ENCODE measurements around the gene NRM. TPM values are rescaled to one million over a fixed set of nuclear protein-coding genes. Genes with fewer than 3 reads are reported as not detected.
"Not testable (repeated sequence)": the region's sequence is repeated elsewhere in the genome, so short reads cannot be mapped to it uniquely, and the experiment has no call there.

NRM gene
- total RNA-seq, 2 experiments from 2014 or later: 25.8 to 36.4 TPM

DNA sequence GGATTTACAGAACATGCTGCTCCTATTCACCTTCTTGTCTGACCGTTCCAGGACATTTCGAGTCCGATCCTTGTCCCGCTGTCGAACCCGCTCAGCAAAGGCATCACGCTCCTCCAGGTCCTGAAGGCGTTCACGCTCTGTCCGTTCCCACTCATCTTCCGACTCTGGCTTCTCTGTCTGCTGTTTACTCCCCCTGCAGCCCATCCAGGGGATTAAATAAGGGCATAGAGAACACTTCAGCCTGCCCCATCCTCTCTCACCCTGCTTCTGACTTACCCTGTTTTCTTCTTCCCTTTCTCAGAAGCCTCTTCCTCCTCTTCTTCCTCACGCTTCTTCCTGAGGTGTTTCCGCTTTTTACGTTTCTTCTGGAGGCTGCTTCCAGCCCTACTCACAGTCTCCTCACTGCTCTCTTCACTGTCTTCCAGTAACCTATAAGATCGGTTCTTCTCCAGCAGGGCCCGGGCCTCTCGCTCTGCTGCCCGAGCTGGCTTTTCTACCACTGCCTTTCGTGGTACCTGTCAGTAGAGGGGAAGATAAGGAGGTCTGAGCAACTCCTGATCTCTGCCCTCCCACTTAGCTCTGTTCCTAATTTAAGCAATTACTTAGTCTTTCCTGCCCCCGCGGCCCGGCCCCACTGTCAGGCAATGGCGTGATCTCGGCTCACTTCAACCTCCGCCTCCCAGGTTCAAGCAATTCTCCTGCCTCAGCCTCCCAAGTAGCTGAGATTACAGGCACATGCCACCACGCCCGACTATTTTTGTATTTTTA is 19.8 kb downstream of the NRM start:
- POLR2A ChIA-PET: no interaction called here
- Mint-ChIP-seq H3K27me3 (no peaks in the 10 kb centered on the region), H3K36me3 (ENCODE audit: low read depth) (peaks cover 24% of the 10 kb centered on the region)

DNA sequence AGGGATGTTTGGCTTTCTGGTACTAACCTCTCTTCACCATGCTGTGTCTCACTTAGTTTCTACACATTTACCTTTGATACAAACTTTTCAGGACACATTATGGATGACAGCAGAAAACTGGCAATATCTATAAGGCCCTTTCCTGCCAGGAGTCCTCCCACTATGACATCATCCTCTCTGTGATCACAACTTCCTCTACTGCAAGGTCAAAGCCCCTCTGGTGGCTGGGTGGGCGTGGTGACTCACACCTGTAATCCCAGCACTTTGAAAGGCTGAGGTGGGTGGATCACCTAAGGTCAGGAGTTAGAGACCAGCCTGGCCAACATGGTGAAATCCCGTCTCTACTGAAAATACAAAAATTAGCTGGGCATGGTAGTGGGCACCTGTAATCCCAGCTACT is 24.5 kb downstream of the NRM start:
- intact Hi-C loops (cut with DNase I, micrococcal nuclease); H3K9me3 Mint-ChIP-seq (ENCODE audit: low read depth); H3K4me3 Mint-ChIP-seq; POLR2A ChIA-PET; H3K27me3 Mint-ChIP-seq: not testable (repeated sequence)
- peaks cover 23% of the 10 kb centered on the region for H3K4me1 Mint-ChIP-seq
- ATAC-seq (peak; percentile 90), DNase-seq (peak; percentile 75)
- CTCF ChIA-PET: interaction anchor here (0.7 to 1.4 kb wide), 4 partner anchors 18 to 251 kb away, joined by 3 read pairs; partner anchors contain the start of gene C6orf136
- peaks cover 53% of the 10 kb centered on the region for H3K36me3 Mint-ChIP-seq (ENCODE audit: low read depth)
- peak overlapping the region; percentile 71 for H3K27ac Mint-ChIP-seq

More for the DNA sequence above, 19.8 kb downstream of the NRM start:
- peak overlapping the region; percentile 38 for H3K27ac Mint-ChIP-seq
- H3K9me3 Mint-ChIP-seq (ENCODE audit: low read depth): no peaks in the 10 kb centered on the region
- ATAC-seq (no peak), DNase-seq (no peak)
- peak overlapping the region; percentile 82 for H3K4me3 Mint-ChIP-seq
- H3K4me1 Mint-ChIP-seq: peaks cover 33% of the 10 kb centered on the region
- intact Hi-C loops (cut with DNase I, micrococcal nuclease): no loop called here
- CTCF ChIA-PET: interaction anchor here (0.7 to 2.2 kb wide), 6 partner anchors 25 to 278 kb away, joined by 3 to 8 read pairs (median 4); partner anchors contain the start of genes ATAT1 and C6orf136

DNA sequence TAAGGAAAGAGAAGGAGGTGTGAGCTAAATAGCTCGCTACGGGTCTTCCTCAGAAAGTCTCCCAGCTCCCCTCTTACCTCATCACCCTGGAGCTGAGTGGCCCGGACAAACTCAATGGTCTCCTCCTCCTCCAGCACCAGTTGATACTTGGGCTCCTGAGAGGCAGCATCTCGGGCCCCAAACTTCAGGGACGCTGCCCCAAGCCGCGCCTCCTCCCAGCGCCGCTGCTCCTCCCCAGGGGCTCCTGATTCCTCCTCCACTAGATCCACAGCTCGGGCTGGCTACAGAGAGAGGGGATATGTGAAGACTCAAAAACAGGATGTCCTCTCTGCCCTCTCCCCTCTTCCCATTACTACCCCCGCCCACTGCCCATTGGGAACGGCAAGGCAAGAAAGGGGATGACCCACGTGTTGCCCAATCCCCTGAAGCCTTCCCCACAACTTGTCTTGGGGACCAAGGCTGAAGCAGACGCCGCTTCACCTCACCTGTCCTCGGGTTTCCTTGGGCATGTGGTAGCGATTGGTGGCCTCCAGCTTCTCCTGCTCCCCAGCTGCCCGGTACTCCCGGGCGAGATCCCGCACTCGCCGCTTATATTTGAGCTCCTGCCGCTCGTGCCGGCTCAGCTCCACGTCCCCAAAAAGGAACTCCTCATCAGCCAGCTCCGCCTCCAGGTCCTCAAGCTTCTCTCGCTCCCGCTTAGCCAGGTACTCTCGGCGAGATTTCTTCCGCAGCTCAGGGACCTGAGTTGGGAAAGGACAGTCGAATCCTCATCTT is 25.6 kb downstream of the NRM start:
- H3K4me3 Mint-ChIP-seq: no peak overlapping the region
- POLR2A ChIA-PET: interaction anchor here (0.6 kb wide), 1 partner anchor 14 kb away, joined by 3 read pairs; no protein-coding TSS in a partner anchor
- DNase-seq (no peak), ATAC-seq (no peak)
- intact Hi-C loops (cut with DNase I, micrococcal nuclease): no loop called here
- peaks cover 14% of the 10 kb centered on the region for H3K4me1 Mint-ChIP-seq
- H3K27me3 Mint-ChIP-seq: no peaks in the 10 kb centered on the region
- H3K9me3 Mint-ChIP-seq (ENCODE audit: low read depth): no peaks in the 10 kb centered on the region
- H3K36me3 Mint-ChIP-seq (ENCODE audit: low read depth): peaks cover 50% of the 10 kb centered on the region
- H3K27ac Mint-ChIP-seq: no peak overlapping the region
- CTCF ChIA-PET: interaction anchor here (0.9 to 1.1 kb wide), 2 partner anchors 19 to 66 kb away, joined by 3 to 4 read pairs; partner anchors contain the start of gene C6orf136

GRCh38 chr6:30657922-30658321 is 32.9 kb downstream of the NRM start:
- peak overlapping the region; percentile 8 for H3K27ac Mint-ChIP-seq

DNA sequence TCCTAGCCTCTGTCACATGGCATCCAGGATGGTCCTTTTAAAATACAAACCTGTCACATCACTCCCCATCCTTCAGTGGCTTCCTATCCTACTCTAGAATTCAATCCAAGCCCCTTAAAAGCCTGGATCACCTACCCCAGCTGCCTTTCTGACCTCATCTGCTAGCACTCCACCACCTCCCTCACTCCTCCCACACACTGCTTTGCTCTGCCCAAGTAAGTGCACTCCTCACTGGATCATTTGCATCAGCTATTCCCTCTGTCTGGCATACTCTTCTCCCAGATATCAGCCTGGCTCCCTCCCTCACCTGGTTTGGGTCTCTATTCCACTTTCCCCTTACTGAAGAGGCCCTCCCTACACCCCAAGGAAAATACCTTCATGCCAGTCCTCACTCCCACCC is 33.3 kb downstream of the NRM start:
- CTCF ChIA-PET: no interaction called here
- intact Hi-C loops (cut with DNase I, micrococcal nuclease): no loop called here
- POLR2A ChIA-PET: no interaction called here
- no peaks in the 10 kb centered on the region for H3K4me1 Mint-ChIP-seq
- no peak for ATAC-seq
- peaks cover 50% of the 10 kb centered on the region for H3K36me3 Mint-ChIP-seq (ENCODE audit: low read depth)
- no peak overlapping the region for H3K4me3 Mint-ChIP-seq
- DNase-seq: no peak
- H3K27ac Mint-ChIP-seq: peak overlapping the region; percentile 8
- H3K9me3 Mint-ChIP-seq (ENCODE audit: low read depth): no peaks in the 10 kb centered on the region
- no peaks in the 10 kb centered on the region for H3K27me3 Mint-ChIP-seq

More at GRCh38 chr6:30657922-30658321, 32.9 kb downstream of the NRM start:
- H3K36me3 Mint-ChIP-seq (ENCODE audit: low read depth): peaks cover 52% of the 10 kb centered on the region
- ATAC-seq; H3K4me1 Mint-ChIP-seq; H3K4me3 Mint-ChIP-seq; H3K9me3 Mint-ChIP-seq (ENCODE audit: low read depth); H3K27me3 Mint-ChIP-seq; POLR2A ChIA-PET; intact Hi-C loops (cut with DNase I, micrococcal nuclease); DNase-seq: not testable (repeated sequence)
- CTCF ChIA-PET: interaction anchor here (0.6 kb wide), 1 partner anchor 65 kb away, joined by 3 read pairs; no protein-coding TSS in a partner anchor

GRCh38 chr6:30656513-30656912 is 34.3 kb downstream of the NRM start:
- no peak overlapping the region for H3K27ac Mint-ChIP-seq
- CTCF ChIA-PET: interaction anchor here (0.6 kb wide), 1 partner anchor 60 kb away, joined by 3 read pairs; no protein-coding TSS in a partner anchor
- DNase-seq (no peak), ATAC-seq (no peak)
- no peaks in the 10 kb centered on the region for H3K27me3 Mint-ChIP-seq
- intact Hi-C loops (cut with DNase I, micrococcal nuclease): no loop called here
- no peak overlapping the region for H3K4me3 Mint-ChIP-seq
- H3K36me3 Mint-ChIP-seq (ENCODE audit: low read depth): peaks cover 47% of the 10 kb centered on the region
- no peaks in the 10 kb centered on the region for H3K9me3 Mint-ChIP-seq (ENCODE audit: low read depth)
- H3K4me1 Mint-ChIP-seq: no peaks in the 10 kb centered on the region
- POLR2A ChIA-PET: no interaction called here

GRCh38 chr6:30655743-30656094 is 35.1 kb downstream of the NRM start:
- H3K4me3 Mint-ChIP-seq: no peak overlapping the region
- intact Hi-C loops (cut with DNase I, micrococcal nuclease): no loop called here
- ATAC-seq (no peak), DNase-seq (no peak)
- H3K27ac Mint-ChIP-seq: no peak overlapping the region
- CTCF ChIA-PET: interaction anchor here (0.6 to 0.9 kb wide), 2 partner anchors 16 to 67 kb away, joined by 3 read pairs; no protein-coding TSS in a partner anchor
- H3K36me3 Mint-ChIP-seq (ENCODE audit: low read depth): peaks cover 49% of the 10 kb centered on the region
- no peaks in the 10 kb centered on the region for H3K27me3 Mint-ChIP-seq
- no peaks in the 10 kb centered on the region for H3K9me3 Mint-ChIP-seq (ENCODE audit: low read depth)
- no peaks in the 10 kb centered on the region for H3K4me1 Mint-ChIP-seq
- POLR2A ChIA-PET: no interaction called here

DNA sequence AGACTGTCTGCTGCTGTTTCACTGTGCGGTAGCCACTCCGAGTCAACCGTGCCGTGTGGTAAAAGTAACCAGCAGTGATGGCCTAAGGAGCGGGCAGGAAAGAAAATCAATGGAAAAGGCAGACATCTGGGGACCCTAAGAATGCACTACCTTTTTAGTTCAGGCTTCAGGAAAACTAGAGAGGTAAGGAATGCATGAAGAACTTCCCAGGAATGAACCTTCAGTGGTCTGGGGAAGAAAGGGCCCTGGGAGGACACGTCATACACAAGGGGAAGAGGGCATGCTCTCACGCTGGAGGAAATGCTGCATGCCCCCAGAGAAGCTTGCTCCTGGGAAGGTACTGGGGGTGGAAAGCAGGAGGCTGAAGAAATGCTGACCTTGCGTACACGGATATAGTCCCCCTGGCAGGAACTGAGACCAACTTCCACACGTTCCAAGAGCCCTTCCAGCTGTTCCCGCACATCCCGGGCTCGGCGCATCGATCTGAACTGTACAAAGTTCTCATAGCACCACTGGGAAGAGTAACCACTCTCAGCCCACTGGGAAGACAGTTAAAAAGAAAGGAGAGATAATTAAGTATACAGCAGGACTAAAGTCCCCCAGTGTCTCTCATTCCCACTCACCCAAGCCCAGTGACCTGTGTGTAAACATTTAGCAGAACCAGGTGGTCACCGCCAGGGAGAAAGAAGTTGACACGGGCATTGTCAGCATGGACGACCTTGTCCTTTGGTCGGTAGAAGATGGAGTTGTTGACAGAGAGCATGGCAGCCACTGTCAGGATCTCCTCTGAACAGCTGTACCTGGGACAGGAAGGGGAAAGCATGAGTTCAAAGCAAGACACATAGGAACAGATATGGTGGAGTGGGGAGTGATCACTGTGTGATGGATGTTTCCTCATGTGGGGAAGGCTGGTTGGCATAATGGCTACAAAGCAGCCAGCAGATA is 35.7 kb downstream of the NRM start:
- no peak overlapping the region for H3K4me3 Mint-ChIP-seq
- POLR2A ChIA-PET: interaction anchor here (0.7 kb wide), 1 partner anchor 38 kb away, joined by 6 read pairs; no protein-coding TSS in a partner anchor
- H3K4me1 Mint-ChIP-seq: no peaks in the 10 kb centered on the region
- no peak overlapping the region for H3K27ac Mint-ChIP-seq
- ATAC-seq (no peak), DNase-seq (no peak)
- intact Hi-C loops (cut with DNase I, micrococcal nuclease): no loop called here
- H3K36me3 Mint-ChIP-seq (ENCODE audit: low read depth): peaks cover 47% of the 10 kb centered on the region
- no peaks in the 10 kb centered on the region for H3K27me3 Mint-ChIP-seq
- no peaks in the 10 kb centered on the region for H3K9me3 Mint-ChIP-seq (ENCODE audit: low read depth)
- CTCF ChIA-PET: interaction anchor here (0.6 to 0.9 kb wide), 4 partner anchors 68 to 523 kb away, joined by 3 read pairs; no protein-coding TSS in a partner anchor

DNA sequence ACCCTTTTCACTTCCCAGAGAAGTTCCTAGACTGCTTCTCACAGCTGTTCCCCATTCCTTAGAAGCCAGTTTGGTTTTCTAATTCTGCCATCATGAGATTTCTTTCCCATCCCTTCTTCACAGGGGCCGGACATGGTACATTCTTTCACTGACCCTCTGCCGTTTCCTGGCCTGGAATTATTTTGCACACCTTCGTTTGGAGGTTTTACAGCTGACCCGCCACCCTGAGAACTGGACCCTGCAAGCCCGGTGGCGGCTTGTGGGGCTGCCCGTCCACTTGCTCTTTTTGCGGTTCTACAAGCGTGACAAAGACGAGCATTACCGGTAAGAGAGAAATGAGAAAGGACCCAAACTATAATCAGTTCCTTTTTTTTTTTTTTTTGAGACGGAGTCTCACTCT is 39.6 kb downstream of the NRM start:
- Mint-ChIP-seq H3K36me3 (ENCODE audit: low read depth) (peaks cover 31% of the 10 kb centered on the region), H3K27me3 (no peaks in the 10 kb centered on the region), H3K4me3 (no peak overlapping the region), H3K4me1 (peaks cover 13% of the 10 kb centered on the region), H3K9me3 (ENCODE audit: low read depth) (no peaks in the 10 kb centered on the region), H3K27ac (peak overlapping the region; percentile 33)
- ChIA-PET POLR2A (no interaction called here), CTCF (interaction anchor here (0.7 to 1.6 kb wide), 4 partner anchors 22 to 171 kb away, joined by 3 to 6 read pairs (median 4); partner anchors contain the start of gene DHX16)
- intact Hi-C loops (cut with DNase I, micrococcal nuclease): no loop called here
- DNase-seq (no peak), ATAC-seq (no peak)

DNA sequence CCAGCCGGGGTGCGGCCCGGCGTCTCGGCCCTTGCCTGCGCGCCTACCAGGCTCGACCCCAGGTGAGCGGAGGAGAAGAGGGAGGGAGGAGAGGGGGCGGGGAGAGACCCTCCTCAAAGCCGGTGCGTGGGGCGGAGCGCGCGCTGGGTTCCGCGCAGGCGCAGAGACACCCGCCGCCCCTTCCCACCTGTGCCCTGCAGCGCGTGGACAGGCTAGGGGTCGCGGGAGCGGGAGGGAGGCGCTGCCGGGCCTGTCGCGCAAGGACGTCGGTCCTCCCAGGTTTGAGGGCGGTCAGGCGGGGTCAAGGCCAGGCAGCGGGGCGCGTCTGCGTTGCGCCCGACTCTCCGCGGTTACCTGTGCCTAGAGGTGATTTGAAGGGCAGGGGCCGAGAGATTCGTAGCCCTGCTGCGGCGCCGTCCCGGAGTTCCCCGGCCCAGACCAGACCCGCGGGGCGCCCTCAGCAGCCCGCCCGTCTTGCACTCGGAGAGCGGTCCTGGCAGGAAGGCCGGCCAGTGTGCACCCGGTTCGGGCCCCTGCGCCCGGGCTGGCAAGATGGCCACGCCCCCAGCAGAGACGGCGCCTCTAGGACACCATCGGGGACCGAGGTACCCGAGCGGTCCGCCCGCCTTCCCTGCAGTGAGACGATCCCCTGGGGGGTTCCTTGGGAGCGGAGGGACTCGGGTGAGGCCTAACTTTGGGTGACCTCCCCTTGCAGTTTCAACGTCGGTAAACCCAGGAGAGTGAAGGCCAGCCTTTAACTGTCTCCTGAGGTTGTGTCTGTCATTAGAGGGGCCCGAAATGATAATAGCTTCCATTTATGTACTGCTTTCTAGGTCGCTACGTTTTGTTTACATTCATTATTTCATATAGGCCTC is 43.3 kb downstream of the NRM start:
- CTCF ChIA-PET: interaction anchor here (0.7 to 1.6 kb wide), 6 partner anchors 12 to 147 kb away, joined by 3 to 8 read pairs (median 4); partner anchors contain the start of gene DHX16
- intact Hi-C loops (cut with DNase I, micrococcal nuclease): loop anchor here (1.0 to 2.0 kb wide), 12 partner anchors 21 to 511 kb away; partner anchors contain the start of genes MRPS18B (in 2 of the 2), PPP1R10 (in 2 of the 2), ABCF1 (in 1 of the 2) and ATAT1 (in 1 of the 2)
- DNase-seq (peak; percentile 88), ATAC-seq (peak; percentile 70)
- peak overlapping the region; percentile 78 for H3K4me3 Mint-ChIP-seq
- POLR2A ChIA-PET: interaction anchor here (0.6 to 1.2 kb wide), 3 partner anchors 32 to 70 kb away, joined by 3 to 17 read pairs (median 4); partner anchors contain the start of gene MDC1
- H3K36me3 Mint-ChIP-seq (ENCODE audit: low read depth): peaks cover 23% of the 10 kb centered on the region
- peaks cover 20% of the 10 kb centered on the region for H3K4me1 Mint-ChIP-seq
- no peaks in the 10 kb centered on the region for H3K9me3 Mint-ChIP-seq (ENCODE audit: low read depth)
- H3K27ac Mint-ChIP-seq: peak overlapping the region; percentile 88
- no peaks in the 10 kb centered on the region for H3K27me3 Mint-ChIP-seq
